Psoas muscle (tissue), 8 donors: ENCODE measurements around the gene MAGI2. TPM values are rescaled to one million over a fixed set of nuclear protein-coding genes. Genes with fewer than 3 reads are reported as not detected.

Experiments used
- ATAC-seq, 4 donors: fragments of 200-7000 bp; cut with Tn5 transposase; one replicate each; pipeline ENCODE4 v1.9.1; 2020; ENCODE audit warnings: moderate library complexity in 3 of 4, mild to moderate bottlenecking in 2 of 4
- DNase-seq, 2 donors: peaks; one replicate each; pipeline ENCODE4 v3.0.0-alpha.2; 2020
- H3K27ac ChIP-seq: fragments of 200-600 bp; one replicate; pipeline ENCODE4 v1.8.0; 2022
- H3K27me3 ChIP-seq, 3 donors: fragments of 200-600 bp in 1 of 3; one replicate each; pipeline versions ENCODE4 v1.6.1 to v1.8.0; 2013 to 2022; ENCODE audit warnings: low read length in 2 of 3, mild to moderate bottlenecking in 2 of 3, moderate library complexity in 1 of 3; ENCODE audit not compliant: insufficient read depth in 3 of 3
- H3K36me3 ChIP-seq, 2 donors: fragments of 200-600 bp in 1 of 2; one replicate each; pipeline versions ENCODE4 v1.6.1 to v1.8.0; 2013 to 2022; ENCODE audit warnings: low read depth in 1 of 2, mild to moderate bottlenecking in 1 of 2, moderate library complexity in 1 of 2; ENCODE audit not compliant: insufficient read depth in 1 of 2
- H3K4me1 ChIP-seq: fragments of 200-600 bp; one replicate; pipeline ENCODE4 v1.8.0; 2022
- H3K4me3 ChIP-seq: fragments of 200-600 bp; one replicate; pipeline ENCODE4 v1.8.0; 2022; ENCODE audit warnings: mild to moderate bottlenecking
- H3K9me3 ChIP-seq: fragments of 200-600 bp; one replicate; pipeline ENCODE4 v1.8.0; 2022
- CTCF ChIP-seq: fragments of 200-600 bp; IDR thresholded peaks from one replicate; pipeline ENCODE4 v1.8.0; 2022; ENCODE audit warnings: antibody characterized with exemption
- WGBS, 3 donors: extraction: QIAGEN DNeasy Blood & Tissue Kit; methylation state at CpG; one replicate each; pipeline versions ENCODE4 v1.1.6 to v1.1.7; 2013; 5-methylcytosine and 5-hydroxymethylcytosine counted together
- intact Hi-C, 2 donors: fragments of 100-400 bp; cut with DNase I; formaldehyde crosslinking; loops; one replicate each; pipeline versions ENCODE4 v1.11.0 to v1.14.2; 2022
- polyA plus RNA-seq, 3 donors: library from polyadenylated mRNA; stranded (reverse); fragments of 200-250 nt; gene quantifications; one replicate each; pipeline ENCODE4 v1.2.3, GENCODE V29; 2013
- total RNA-seq, 4 donors: library from RNA; stranded (reverse); fragmentation: NEBNext Ultra II Directional in 2 of 4; extraction: Animal tissue kit (Norgen Biotek cat#: 25700) in 2 of 4; gene quantifications; one replicate each; pipeline versions ENCODE4 v1.2.1 to v1.2.4, GENCODE V29; 2021 to 2023
- donor health status: healthy with polysubstance abuse.
- donor health status: DM: no; HTN: no; CAD: no; lungs with moderate emphysema.
- donor health status: Bipolar disorder and iron deficiency.
- donor health status: healthy.
- donor health status: DM: yes; HTN: yes; CAD: no.
- donor health status: DM: no; HTN: no; CAD: no.
- donor health status: DM: no; HTN: no; CAD: no.
- donor health status: DM: yes; HTN: yes; CAD: no.

The MAGI2 gene
- total and polyA plus RNA-seq, 7 donors, result 0.46 to 2.5 (median 1.4) TPM

GRCh38 chr7:78234634-78235033, 1218.8 kb downstream of the MAGI2 start:
- WGBS, 3 donors, result 48 to 57% (median 56%) methylated on average over 3 of the region's 3 CpGs
- intact Hi-C loops, result no loop called here

GRCh38 chr7:78232806-78233205, 1220.7 kb downstream of the MAGI2 start:
- DNase-seq (no peak), ATAC-seq (no peak)
- no peak for TF ChIP-seq CTCF
- WGBS, 3 donors, result 86 to 97% (median 96%) methylated on average over 1 of the region's 1 CpG
- Histone ChIP-seq H3K27ac (no peak overlapping the region), H3K4me1 (no peaks in the 10 kb centered on the region), H3K36me3 (no peaks in the 10 kb centered on the region), H3K9me3 (no peaks in the 10 kb centered on the region), H3K4me3 (no peak overlapping the region), H3K27me3 (no peaks in the 10 kb centered on the region)
- intact Hi-C loops, result no loop called here

More at GRCh38 chr7:78234634-78235033, 1218.8 kb downstream of the MAGI2 start:
- DNase-seq (no peak), ATAC-seq (no peak)
- Histone ChIP-seq H3K4me3 (no peak overlapping the region), H3K27ac (no peak overlapping the region), H3K9me3 (no peaks in the 10 kb centered on the region), H3K4me1 (no peaks in the 10 kb centered on the region), H3K36me3 (no peaks in the 10 kb centered on the region), H3K27me3 (no peaks in the 10 kb centered on the region)
- TF ChIP-seq CTCF, result no peak

GRCh38 chr7:78226059-78226719, 1227.3 kb downstream of the MAGI2 start:
- Histone ChIP-seq H3K36me3 (no peaks in the 10 kb centered on the region), H3K27ac (no peak overlapping the region), H3K27me3 (no peaks in the 10 kb centered on the region), H3K4me3 (no peak overlapping the region), H3K4me1 (no peaks in the 10 kb centered on the region), H3K9me3 (no peaks in the 10 kb centered on the region)
- intact Hi-C loops, result no loop called here
- DNase-seq (no peak), ATAC-seq (no peak)
- TF ChIP-seq CTCF, result no peak
- 39 to 42% (median 42%) methylated on average over 9 of the region's 9 CpGs for WGBS, 3 donors

GRCh38 chr7:78225534-78225933, 1227.9 kb downstream of the MAGI2 start:
- H3K27ac ChIP-seq, result no peak overlapping the region
- no peaks in the 10 kb centered on the region for H3K36me3 ChIP-seq
- no peak overlapping the region for H3K4me3 ChIP-seq
- no peaks in the 10 kb centered on the region for H3K9me3 ChIP-seq
- TF ChIP-seq CTCF, result no peak
- H3K27me3 ChIP-seq, result no peaks in the 10 kb centered on the region
- H3K4me1 ChIP-seq, result no peaks in the 10 kb centered on the region
- intact Hi-C loops, result no loop called here
- DNase-seq (no peak), ATAC-seq (no peak)
- 77 to 83% (median 81%) methylated on average over 4 of the region's 4 CpGs for WGBS, 3 donors

GRCh38 chr7:78224923-78225322, 1228.5 kb downstream of the MAGI2 start:
- intact Hi-C loops, result no loop called here
- H3K9me3 ChIP-seq, result no peaks in the 10 kb centered on the region
- H3K27me3 ChIP-seq, result no peaks in the 10 kb centered on the region
- no peak for ATAC-seq
- no peak overlapping the region for H3K4me3 ChIP-seq
- H3K27ac ChIP-seq, result no peak overlapping the region
- no peak for DNase-seq
- WGBS, 3 donors, result 87 to 93% (median 89%) methylated on average over 4 of the region's 4 CpGs
- TF ChIP-seq CTCF, result no peak
- no peaks in the 10 kb centered on the region for H3K36me3 ChIP-seq
- no peaks in the 10 kb centered on the region for H3K4me1 ChIP-seq
